ENCODE results near the gene IPO13.

DNA sequence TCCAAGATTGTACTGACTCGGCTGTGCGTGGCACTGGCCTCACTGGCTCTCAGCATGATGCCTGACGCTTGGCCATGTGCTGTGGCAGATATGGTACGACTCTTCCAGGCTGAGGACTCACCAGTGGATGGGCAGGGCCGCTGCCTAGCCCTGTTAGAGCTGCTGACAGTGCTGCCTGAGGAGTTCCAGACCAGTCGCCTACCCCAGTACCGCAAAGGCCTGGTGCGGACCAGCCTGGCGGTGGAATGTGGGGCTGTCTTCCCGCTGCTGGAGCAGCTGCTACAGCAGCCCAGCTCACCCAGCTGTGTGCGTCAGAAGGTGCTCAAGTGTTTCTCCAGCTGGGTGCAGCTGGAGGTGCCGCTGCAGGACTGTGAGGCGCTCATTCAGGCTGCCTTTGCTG is 2.9 kb downstream of the IPO13 start:
- TF ChIP-seq, protein P1, sequence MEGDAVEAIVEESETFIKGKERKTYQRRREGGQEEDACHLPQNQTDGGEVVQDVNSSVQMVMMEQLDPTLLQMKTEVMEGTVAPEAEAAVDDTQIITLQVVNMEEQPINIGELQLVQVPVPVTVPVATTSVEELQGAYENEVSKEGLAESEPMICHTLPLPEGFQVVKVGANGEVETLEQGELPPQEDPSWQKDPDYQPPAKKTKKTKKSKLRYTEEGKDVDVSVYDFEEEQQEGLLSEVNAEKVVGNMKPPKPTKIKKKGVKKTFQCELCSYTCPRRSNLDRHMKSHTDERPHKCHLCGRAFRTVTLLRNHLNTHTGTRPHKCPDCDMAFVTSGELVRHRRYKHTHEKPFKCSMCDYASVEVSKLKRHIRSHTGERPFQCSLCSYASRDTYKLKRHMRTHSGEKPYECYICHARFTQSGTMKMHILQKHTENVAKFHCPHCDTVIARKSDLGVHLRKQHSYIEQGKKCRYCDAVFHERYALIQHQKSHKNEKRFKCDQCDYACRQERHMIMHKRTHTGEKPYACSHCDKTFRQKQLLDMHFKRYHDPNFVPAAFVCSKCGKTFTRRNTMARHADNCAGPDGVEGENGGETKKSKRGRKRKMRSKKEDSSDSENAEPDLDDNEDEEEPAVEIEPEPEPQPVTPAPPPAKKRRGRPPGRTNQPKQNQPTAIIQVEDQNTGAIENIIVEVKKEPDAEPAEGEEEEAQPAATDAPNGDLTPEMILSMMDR (conservative IDR thresholded peaks at IDR 0.05; ENCODE audit: low read depth, low read length): no peak
- TF ChIP-seq EZH2 (IDR thresholded peaks at IDR 0.05; ENCODE audit: low read length, unreplicated experiment): no peak
